NT2/D1 (cell line): Measurements from ENCODE around the gene WDR27.

ENCODE experiments used
- SUZ12 ChIP-seq: IDR thresholded peaks from 2 replicates; pipeline ENCODE4 v1.6.1; 2011; ENCODE audit not compliant: insufficient read length, insufficient read depth; ENCODE audit errors: extremely low read depth
- YY1 ChIP-seq: IDR thresholded peaks from 2 replicates; pipeline ENCODE4 v1.6.1; 2011; ENCODE audit not compliant: insufficient read length, insufficient read depth
- ZNF274 ChIP-seq: IDR thresholded peaks from 2 replicates; pipeline ENCODE4 v1.6.1; 2011; ENCODE audit warnings: mild to moderate bottlenecking, low read depth, low read length

- TF ChIP-seq YY1 (no peak), ZNF274 (no peak), SUZ12 (no peak)
Observed at GRCh38 chr6:169568314-169569087, 133.3 kb downstream of the WDR27 start.
